Thymus (tissue), 11 donors: ENCODE results near the gene PCCA. TPM values are rescaled to one million over a fixed set of nuclear protein-coding genes. Genes with fewer than 3 reads are reported as not detected.

Source experiments
- DNase-seq, 9 donors: peaks; one replicate each; pipeline ENCODE4 v3.0.0-alpha.2; 2013; ENCODE audit warnings: low spot score in 9 of 9, low read depth in 6 of 9, missing footprints in 1 of 9
- H3K27ac ChIP-seq, 2 donors: one replicate each; pipeline ENCODE4 v1.5.1; 2013; ENCODE audit warnings: control low read depth in 1 of 2, low read depth in 1 of 2, low read length in 1 of 2, mild to moderate bottlenecking in 1 of 2, moderate library complexity in 1 of 2
- H3K27me3 ChIP-seq, 2 donors: one replicate each; pipeline ENCODE4 v1.5.1; 2013; ENCODE audit warnings: low read length in 1 of 2; ENCODE audit not compliant: control insufficient read depth in 2 of 2, insufficient read depth in 1 of 2
- H3K36me3 ChIP-seq, 2 donors: one replicate each; pipeline ENCODE4 v1.5.1; 2013; ENCODE audit warnings: low read length in 1 of 2, mild to moderate bottlenecking in 1 of 2, moderate library complexity in 1 of 2; ENCODE audit not compliant: control insufficient read depth in 2 of 2, insufficient read depth in 2 of 2
- H3K4me1 ChIP-seq, 2 donors: one replicate each; pipeline ENCODE4 v1.5.1; 2013; ENCODE audit warnings: low read length in 2 of 2; ENCODE audit not compliant: control insufficient read depth in 2 of 2, insufficient read depth in 2 of 2
- H3K4me3 ChIP-seq, 2 donors: one replicate each; pipeline ENCODE4 v1.5.1; 2013; ENCODE audit warnings: low read length in 2 of 2, control low read depth in 1 of 2, mild to moderate bottlenecking in 1 of 2
- H3K9me3 ChIP-seq, 2 donors: one replicate each; pipeline ENCODE4 v1.5.1; 2013; ENCODE audit warnings: low read length in 1 of 2, mild to moderate bottlenecking in 1 of 2; ENCODE audit not compliant: control insufficient read depth in 2 of 2, insufficient read depth in 1 of 2
- whole genome bisulfite sequencing: extraction: QIAGEN DNeasy Blood & Tissue Kit; methylation state at CpG from one replicate; pipeline ENCODE4 v1.1.7; 2013; 5-methylcytosine and 5-hydroxymethylcytosine counted together
- polyA plus RNA-seq: library from polyadenylated mRNA; stranded (reverse); fragments of 200-250 nt; gene quantifications from one replicate; pipeline ENCODE4 v1.2.3, GENCODE V29; 2013
- total RNA-seq: library from RNA; stranded (reverse); fragments of 120-200 nt; gene quantifications from one replicate; pipeline ENCODE4 v1.2.4, GENCODE V29; 2013
- donor health status: healthy.

PCCA gene
- total and polyA plus RNA-seq, 2 donors = 17.9 to 18.2 TPM

GRCh38 chr13:100231176-100231575, 142.3 kb downstream of the PCCA start:
- no peak overlapping the region for H3K27ac ChIP-seq
- H3K27me3 ChIP-seq = no peaks in the 10 kb centered on the region
- DNase-seq = no peak

GRCh38 chr13:100234006-100234405, 145.1 kb downstream of the PCCA start:
- no peaks in the 10 kb centered on the region for H3K36me3 ChIP-seq
- H3K4me3 ChIP-seq = no peak overlapping the region
- WGBS = 74% methylated on average over 4 of the region's 4 CpGs
- peaks cover 0 to 3% of the 10 kb centered on the region in 2 donors for H3K4me1 ChIP-seq
- DNase-seq = no peak
- no peaks in the 10 kb centered on the region for H3K27me3 ChIP-seq
- H3K27ac ChIP-seq = no peak overlapping the region
- H3K9me3 ChIP-seq = no peaks in the 10 kb centered on the region

More at GRCh38 chr13:100231176-100231575, 142.3 kb downstream of the PCCA start:
- 97% methylated on average over 3 of the region's 3 CpGs for WGBS
- no peaks in the 10 kb centered on the region for H3K9me3 ChIP-seq
- H3K4me1 ChIP-seq = peaks cover 0 to 3% of the 10 kb centered on the region in 2 donors
- H3K36me3 ChIP-seq = no peaks in the 10 kb centered on the region
- no peak overlapping the region for H3K4me3 ChIP-seq

GRCh38 chr13:100234524-100235136, 145.7 kb downstream of the PCCA start:
- Histone ChIP-seq H3K9me3 (no peaks in the 10 kb centered on the region), H3K4me1 (peaks cover 0 to 3% of the 10 kb centered on the region in 2 donors), H3K4me3 (no peak overlapping the region), H3K27ac (no peak overlapping the region), H3K27me3 (no peaks in the 10 kb centered on the region), H3K36me3 (no peaks in the 10 kb centered on the region)
- no peak for DNase-seq
- 92% methylated on average over 4 of the region's 4 CpGs for WGBS

GRCh38 chr13:100235311-100235901, 146.5 kb downstream of the PCCA start:
- no peak overlapping the region for H3K27ac ChIP-seq
- 57% methylated on average over 5 of the region's 5 CpGs for WGBS

GRCh38 chr13:100240109-100240779, 151.4 kb downstream of the PCCA start:
- Histone ChIP-seq H3K36me3 (no peaks in the 10 kb centered on the region), H3K4me3 (no peak overlapping the region), H3K4me1 (no peaks in the 10 kb centered on the region), H3K9me3 (no peaks in the 10 kb centered on the region), H3K27ac (no peak overlapping the region), H3K27me3 (no peaks in the 10 kb centered on the region)
- 98% methylated on average over 4 of the region's 4 CpGs for WGBS
- no peak for DNase-seq

More at GRCh38 chr13:100235311-100235901, 146.5 kb downstream of the PCCA start:
- Histone ChIP-seq H3K4me1 (peaks cover 0 to 3% of the 10 kb centered on the region in 2 donors), H3K9me3 (no peaks in the 10 kb centered on the region), H3K36me3 (no peaks in the 10 kb centered on the region), H3K27me3 (no peaks in the 10 kb centered on the region), H3K4me3 (no peak overlapping the region)
- peak in 7 of 9 donors; percentile 3 to 63 (median 15) for DNase-seq

GRCh38 chr13:100244431-100244830, 155.5 kb downstream of the PCCA start:
- peaks cover 0 to 3% of the 10 kb centered on the region in 2 donors for H3K9me3 ChIP-seq
- H3K4me1 ChIP-seq = no peaks in the 10 kb centered on the region
- H3K27ac ChIP-seq = no peak overlapping the region
- DNase-seq = no peak
- WGBS = 94% methylated on average over 3 of the region's 3 CpGs
- no peak overlapping the region for H3K4me3 ChIP-seq
- H3K27me3 ChIP-seq = no peaks in the 10 kb centered on the region
- H3K36me3 ChIP-seq = no peaks in the 10 kb centered on the region

- H3K4me1 ChIP-seq = no peaks in the 10 kb centered on the region
- 89% methylated on average over 1 of the region's 1 CpG for WGBS
Observed at GRCh38 chr13:100245104-100245503, 156.2 kb downstream of the PCCA start.

GRCh38 chr13:100247937-100248336, 159.0 kb downstream of the PCCA start:
- Histone ChIP-seq H3K27me3 (no peaks in the 10 kb centered on the region), H3K27ac (no peak overlapping the region), H3K9me3 (peaks cover 0 to 3% of the 10 kb centered on the region in 2 donors), H3K36me3 (no peaks in the 10 kb centered on the region), H3K4me1 (no peaks in the 10 kb centered on the region), H3K4me3 (no peak overlapping the region)
- DNase-seq = no peak
- WGBS = 98% methylated on average over 1 of the region's 1 CpG

More at GRCh38 chr13:100245104-100245503, 156.2 kb downstream of the PCCA start:
- DNase-seq = no peak
- no peaks in the 10 kb centered on the region for H3K27me3 ChIP-seq
- no peak overlapping the region for H3K27ac ChIP-seq
- no peaks in the 10 kb centered on the region for H3K36me3 ChIP-seq
- peaks cover 0 to 3% of the 10 kb centered on the region in 2 donors for H3K9me3 ChIP-seq
- no peak overlapping the region for H3K4me3 ChIP-seq

- 90% methylated on average over 7 of the region's 7 CpGs for WGBS
- no peaks in the 10 kb centered on the region for H3K4me1 ChIP-seq
- H3K4me3 ChIP-seq = no peak overlapping the region
- no peaks in the 10 kb centered on the region for H3K27me3 ChIP-seq
- no peak for DNase-seq
- no peaks in the 10 kb centered on the region for H3K36me3 ChIP-seq
- H3K27ac ChIP-seq = no peak overlapping the region
- H3K9me3 ChIP-seq = no peaks in the 10 kb centered on the region
Observed at GRCh38 chr13:100254002-100254401, 165.1 kb downstream of the PCCA start.
